ENCODE data around the gene CEP85L.

GRCh38 chr6:118651282-118652050 lies at the start of gene CEP85L:
- no peak for TF ChIP-seq NR2C2 (CRISPR knock-in tag; IDR thresholded peaks at IDR 0.05; ENCODE audit: borderline replicate concordance)
- no peak for TF ChIP-seq ESRRA (CRISPR knock-in tag; IDR thresholded peaks at IDR 0.05; ENCODE audit: low read depth)
- TF ChIP-seq CHD2 (IDR thresholded peaks at IDR 0.05; ENCODE audit: low read depth, low read length) = no peak
- no peak; the same call in 1 of the 2 replicates for TF ChIP-seq REL (CRISPR knock-in tag; conservative IDR thresholded peaks at IDR 0.05)
- TF ChIP-seq DBP (CRISPR knock-in tag; IDR thresholded peaks at IDR 0.05; ENCODE audit: not compliant biosample characterization) = no peak
- TF ChIP-seq CTCF (CRISPR knock-in tag; IDR thresholded peaks at IDR 0.05) = peak; percentile 8; the same call in 1 of the 2 replicates
- TF ChIP-seq MBNL3 (CRISPR knock-in tag; conservative IDR thresholded peaks at IDR 0.05) = no peak
- TF ChIP-seq RBM39 (IDR thresholded peaks at IDR 0.05; ENCODE audit: low read depth, low read length, poor library complexity, severe bottlenecking) = peak; percentile 21
- no peak for TF ChIP-seq PTBP1 (IDR thresholded peaks at IDR 0.05; ENCODE audit: low read depth, low read length, poor library complexity, severe bottlenecking)
- peak; percentile 13; the same call in 1 of the 2 replicates for TF ChIP-seq ZBTB39 (CRISPR knock-in tag; IDR thresholded peaks at IDR 0.05)
- TF ChIP-seq ZKSCAN5 (CRISPR knock-in tag; IDR thresholded peaks at IDR 0.05) = no peak
- no peak for TF ChIP-seq RCOR2 (CRISPR knock-in tag; IDR thresholded peaks at IDR 0.05)

All from HepG2 (cell line).